Esophagus squamous epithelium (tissue), 5 donors: ENCODE data around the gene PPIL1. TPM values are rescaled to one million over a fixed set of nuclear protein-coding genes. Genes with fewer than 3 reads are reported as not detected.
A peak's percentile ranks its signal among the peaks of the same experiment; 100 is the strongest.

ENCODE experiments used
- DNase-seq: peaks from one replicate; lab custom pipeline; 2025; lab: John Stamatoyannopoulos, UW
- H3K27ac ChIP-seq, 4 donors: fragments of 200-600 bp; sonication (generic); one replicate each; pipeline ENCODE4 v1.5.1; 2016 to 2019; ENCODE audit warnings: mild to moderate bottlenecking in 1 of 4
- H3K27me3 ChIP-seq, 4 donors: fragments of 200-600 bp; sonication (generic); 1 replicate in 3 of 4; 2 replicates in 1 of 4; pipeline versions ENCODE4 v1.5.1 to v1.6.0; 2017 to 2021; ENCODE audit warnings: antibody characterized with exemption in 1 of 4
- H3K36me3 ChIP-seq, 3 donors: fragments of 200-600 bp; sonication (generic); one replicate each; pipeline ENCODE4 v1.5.1; 2016 to 2019
- H3K4me1 ChIP-seq, 3 donors: fragments of 200-600 bp; sonication (generic); one replicate each; pipeline ENCODE4 v1.5.1; 2017 to 2019
- H3K4me3 ChIP-seq, 4 donors: fragments of 200-600 bp; sonication (generic); 1 replicate in 3 of 4; 2 replicates in 1 of 4; pipeline ENCODE4 v1.5.1; 2016 to 2019; ENCODE audit warnings: mild to moderate bottlenecking in 2 of 4, moderate library complexity in 1 of 4
- H3K9me3 ChIP-seq, 3 donors: fragments of 200-600 bp; sonication (generic); one replicate each; pipeline ENCODE4 v1.5.1; 2016 to 2019
- CTCF ChIP-seq, 6 experiments: fragments of 450-650 bp in 4 of 6; fragments of 200-600 bp in 2 of 6; sonication (generic) in 2 of 6; IDR thresholded peaks; one replicate each; pipeline ENCODE4 v1.5.1; 2016 to 2019; ENCODE audit warnings: antibody characterized with exemption in 6 of 6, mild to moderate bottlenecking in 4 of 6, moderate library complexity in 4 of 6
- POLR2A ChIP-seq, 4 donors: fragments of 450-650 bp; IDR thresholded peaks; one replicate each; pipeline ENCODE4 v1.6.1; 2017; ENCODE audit warnings: antibody characterized with exemption in 4 of 4, mild to moderate bottlenecking in 4 of 4, moderate library complexity in 3 of 4
- WGBS, 2 donors: methylation state at CpG; one replicate each; pipeline ENCODE4 v1.1.5; 2018; 5-methylcytosine and 5-hydroxymethylcytosine counted together
- intact Hi-C: fragments of 100-400 bp; cut with DNase I; formaldehyde crosslinking; loops from one replicate; pipeline ENCODE4 v1.15.0; 2022
- total RNA-seq, 4 donors: library from RNA; depleted of rRNA; stranded (reverse); fragments of >200 nt; gene quantifications; one replicate each; pipeline ENCODE4 v1.1.0, GENCODE V29; 2016
- donor health status: DM: yes; HTN: yes; CAD: no.

PPIL1 gene
- total RNA-seq, 4 donors from 2014 or later, result 13.4 to 35.4 (median 28.7) TPM

DNA sequence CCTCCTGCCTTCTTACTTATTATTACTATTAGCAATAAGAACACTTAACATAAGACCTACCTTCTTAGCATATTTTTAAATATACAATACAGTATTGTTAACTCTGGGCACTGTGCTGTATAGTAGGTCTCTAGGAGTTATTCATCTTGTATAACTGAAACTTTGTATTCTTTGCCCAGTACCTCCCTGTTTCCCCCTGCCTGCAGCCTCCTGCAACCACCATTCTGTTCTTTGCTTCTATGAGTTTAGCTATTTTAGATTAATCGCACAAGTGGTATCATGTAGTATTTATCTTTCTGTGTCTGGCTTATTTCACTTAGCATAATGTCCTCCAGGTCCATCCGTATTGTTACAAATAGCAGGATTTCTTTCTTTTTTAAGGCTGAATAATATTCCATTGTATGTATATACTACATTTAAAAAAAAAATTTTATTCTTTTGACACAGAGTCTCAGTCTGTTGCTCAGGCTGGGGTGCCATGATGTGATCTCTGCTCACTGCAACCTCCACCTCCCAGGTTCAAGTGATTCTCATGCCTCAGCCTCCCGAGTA is 15.6 kb upstream of the PPIL1 start:
- Histone ChIP-seq H3K9me3 (no peaks in the 10 kb centered on the region), H3K4me1 (peaks cover 0 to 34% (median 15%) of the 10 kb centered on the region in 3 donors), H3K4me3 (no peak overlapping the region), H3K27ac (no peak overlapping the region), H3K36me3 (peaks cover 0 to 33% (median 6%) of the 10 kb centered on the region in 3 donors), H3K27me3 (no peaks in the 10 kb centered on the region)
- DNase-seq, result no peak
- TF ChIP-seq CTCF (IDR thresholded peaks at IDR 0.05) (no peak), POLR2A (IDR thresholded peaks at IDR 0.05) (no peak)
- intact Hi-C loops, result no loop called here
- WGBS, 2 donors, result 94% methylated on average over 3 of the region's 3 CpGs

GRCh38 chr6:36888654-36889481 is 14.3 kb upstream of the PPIL1 start:
- TF ChIP-seq POLR2A (IDR thresholded peaks at IDR 0.05) (no peak), CTCF (IDR thresholded peaks at IDR 0.05) (no peak)
- H3K4me1 ChIP-seq, result peaks cover 0 to 38% (median 15%) of the 10 kb centered on the region in 3 donors
- DNase-seq, result no peak
- 63 to 67% methylated on average over 6 of the region's 6 CpGs for WGBS, 2 donors
- intact Hi-C loops, result loop anchor here (10.0 kb wide), 1 partner anchor 126 kb away; no protein-coding TSS in a partner anchor
- H3K9me3 ChIP-seq, result no peaks in the 10 kb centered on the region
- no peak overlapping the region for H3K4me3 ChIP-seq
- no peaks in the 10 kb centered on the region for H3K27me3 ChIP-seq
- H3K36me3 ChIP-seq, result peaks cover 0 to 20% (median 0%) of the 10 kb centered on the region in 3 donors
- H3K27ac ChIP-seq, result no peak overlapping the region

DNA sequence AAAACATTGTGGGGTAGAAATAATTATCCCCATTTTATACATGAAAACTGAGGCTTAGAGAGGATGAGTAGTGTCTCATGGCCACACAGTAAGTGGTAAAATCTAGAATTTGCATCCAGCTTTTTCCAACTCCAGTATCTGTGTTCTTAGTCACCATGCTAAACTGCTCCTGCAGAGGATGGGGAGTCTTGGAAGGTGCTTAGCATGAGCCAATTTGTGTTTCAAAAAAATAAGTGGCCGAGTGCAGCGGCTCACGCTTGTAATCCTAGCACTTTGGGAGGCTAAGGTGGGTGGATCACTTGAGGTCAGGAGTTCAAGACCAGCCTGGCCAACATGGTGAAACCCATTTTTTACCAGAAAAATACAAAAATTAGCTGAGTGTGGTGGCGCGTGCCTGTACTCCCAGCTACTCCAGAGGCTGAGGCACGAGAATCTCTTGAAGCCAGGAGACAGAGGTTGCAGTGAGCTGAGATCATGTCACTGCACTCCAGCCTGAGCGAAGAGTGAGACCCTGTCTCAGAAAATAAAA is 13.6 kb upstream of the PPIL1 start:
- no peak for TF ChIP-seq POLR2A (IDR thresholded peaks at IDR 0.05)
- no peak for TF ChIP-seq CTCF (IDR thresholded peaks at IDR 0.05)
- 94 to 95% methylated on average over 7 of the region's 7 CpGs for WGBS, 2 donors
- Histone ChIP-seq H3K27ac (no peak overlapping the region), H3K4me1 (peaks cover 0 to 38% (median 15%) of the 10 kb centered on the region in 3 donors), H3K27me3 (no peaks in the 10 kb centered on the region), H3K36me3 (peaks cover 0 to 13% (median 0%) of the 10 kb centered on the region in 3 donors), H3K9me3 (no peaks in the 10 kb centered on the region), H3K4me3 (no peak overlapping the region)
- intact Hi-C loops, result loop anchor here (10.0 kb wide), 1 partner anchor 127 kb away; no protein-coding TSS in a partner anchor
- DNase-seq, result no peak

DNA sequence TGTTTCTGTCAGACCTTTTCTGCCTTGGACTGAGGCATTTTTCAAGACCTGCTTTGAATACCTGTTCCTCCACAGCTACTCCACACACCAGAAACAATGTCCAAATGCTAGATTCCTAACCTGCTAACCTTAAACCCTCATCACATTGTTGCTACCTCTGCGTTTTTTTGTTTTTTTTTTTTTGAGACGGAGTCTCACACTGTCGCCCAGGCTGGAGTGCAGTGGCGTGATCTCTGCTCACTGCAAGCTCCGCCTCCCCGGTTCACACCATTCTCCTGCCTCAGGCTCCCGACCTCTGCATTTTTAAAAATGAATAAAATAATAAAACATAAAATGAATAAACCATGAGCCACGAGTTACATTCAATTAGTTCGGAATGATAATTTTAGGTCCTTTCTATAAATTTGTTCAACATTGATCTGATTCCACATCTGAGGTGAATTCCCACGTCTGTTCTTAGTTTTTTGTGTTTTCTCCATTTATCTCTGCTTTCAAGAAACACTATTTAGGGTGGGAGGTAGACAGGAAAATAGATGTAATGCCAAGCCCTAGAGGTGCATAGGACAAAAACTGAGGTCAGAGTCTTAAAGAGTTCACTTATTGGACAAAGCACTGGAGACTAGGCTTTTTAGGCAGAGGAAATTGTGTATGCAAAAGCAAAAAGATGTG is 12.5 kb upstream of the PPIL1 start:
- no peak for TF ChIP-seq POLR2A (IDR thresholded peaks at IDR 0.05)
- no peak for TF ChIP-seq CTCF (IDR thresholded peaks at IDR 0.05)
- Histone ChIP-seq H3K27me3 (no peaks in the 10 kb centered on the region), H3K9me3 (no peaks in the 10 kb centered on the region), H3K4me1 (peaks cover 0 to 38% (median 15%) of the 10 kb centered on the region in 3 donors), H3K36me3 (peaks cover 0 to 2% (median 0%) of the 10 kb centered on the region in 3 donors), H3K4me3 (peak overlapping the region in 3 of 4 donors; percentile 79 to 92 (median 86)), H3K27ac (peak overlapping the region in 2 of 4 donors; percentile 93)
- WGBS, 2 donors, result 68 to 73% methylated on average over 10 of the region's 10 CpGs
- DNase-seq, result no peak
- intact Hi-C loops, result loop anchor here (10.0 kb wide), 1 partner anchor 128 kb away; no protein-coding TSS in a partner anchor
